GM21367 (cell line): ENCODE data around the gene XDH.

Experiments
- ATAC-seq: cut with Tn5 transposase; IDR thresholded peaks from one replicate; pipeline ENCODE4 v1.9.1; 2021; ENCODE audit not compliant: unreplicated experiment

Gene XDH

DNA sequence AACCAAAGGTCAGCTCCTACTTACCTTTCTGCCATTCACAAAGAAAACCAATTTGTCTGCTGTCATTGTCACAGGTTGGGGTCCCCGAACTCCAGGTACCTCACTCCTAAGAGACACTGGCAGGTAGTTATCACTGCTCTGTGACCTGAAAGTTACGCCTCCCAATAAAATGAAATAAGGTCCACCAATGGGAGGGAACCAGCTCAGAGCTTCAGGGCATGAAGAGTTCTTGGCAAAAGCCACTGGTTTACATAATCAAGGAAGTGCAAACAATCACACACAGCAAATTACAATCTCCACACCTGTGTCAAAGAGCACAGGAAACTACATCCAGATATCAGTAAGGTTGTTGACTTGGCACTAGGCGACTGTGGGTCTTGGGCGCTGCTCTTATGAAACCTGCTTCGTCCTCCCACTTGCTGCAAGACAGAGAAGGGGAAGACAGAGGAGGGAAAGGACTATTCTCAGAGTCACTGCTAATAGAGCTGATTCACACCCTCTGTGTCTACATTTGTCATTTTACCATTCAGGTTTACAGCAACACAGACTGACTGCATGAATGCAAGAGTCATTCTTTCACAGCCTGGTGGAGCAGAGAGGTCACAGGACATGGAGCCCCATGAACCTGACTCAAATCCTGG lies at the start of gene XDH:
Gene XDH, minus strand, starts transcription at position 142 of the 641 bp plus-strand sequence. Its CDS starts 76 bp downstream, at position 66.
- ATAC-seq = no peak

DNA sequence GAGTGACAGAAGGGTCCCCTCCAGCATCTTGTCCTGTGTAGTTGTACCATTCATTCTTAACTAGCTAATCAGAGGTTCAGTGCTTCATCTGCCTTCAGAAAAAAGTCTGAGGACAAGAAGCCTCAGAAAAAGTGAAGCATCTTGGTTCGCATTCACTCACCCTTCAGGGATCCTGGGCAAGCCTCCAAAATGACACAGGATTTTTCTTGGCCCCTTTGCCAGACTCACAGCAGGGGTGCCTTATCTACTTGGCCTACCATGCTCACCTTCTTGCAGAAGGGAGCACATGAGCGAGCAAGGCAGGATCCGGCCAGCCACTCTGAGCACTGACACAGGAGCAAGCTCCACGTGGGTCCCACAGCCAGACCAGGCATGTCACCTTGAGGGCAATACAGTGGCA lies 43.1 kb upstream of the XDH start:
- no peak for ATAC-seq

DNA sequence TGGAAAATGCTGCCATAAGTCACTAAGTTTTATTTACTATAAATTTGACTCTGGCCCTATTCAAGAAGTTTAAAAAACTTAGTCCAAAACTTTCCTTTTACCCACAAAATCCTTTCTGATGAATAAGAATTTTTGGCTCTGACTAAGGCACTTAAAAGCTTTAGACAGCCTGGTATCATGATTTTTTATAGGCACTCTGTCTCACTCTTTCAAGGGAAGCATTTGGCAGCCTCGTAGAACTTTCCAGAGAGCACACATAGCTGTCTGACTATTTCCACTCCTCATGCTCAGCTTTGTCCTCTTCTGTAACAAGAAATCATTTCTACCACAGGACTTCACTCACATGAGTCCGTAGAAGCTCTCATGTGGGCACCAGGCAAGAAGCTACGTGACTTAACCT lies 32.3 kb upstream of the XDH start:
- ATAC-seq = no peak

DNA sequence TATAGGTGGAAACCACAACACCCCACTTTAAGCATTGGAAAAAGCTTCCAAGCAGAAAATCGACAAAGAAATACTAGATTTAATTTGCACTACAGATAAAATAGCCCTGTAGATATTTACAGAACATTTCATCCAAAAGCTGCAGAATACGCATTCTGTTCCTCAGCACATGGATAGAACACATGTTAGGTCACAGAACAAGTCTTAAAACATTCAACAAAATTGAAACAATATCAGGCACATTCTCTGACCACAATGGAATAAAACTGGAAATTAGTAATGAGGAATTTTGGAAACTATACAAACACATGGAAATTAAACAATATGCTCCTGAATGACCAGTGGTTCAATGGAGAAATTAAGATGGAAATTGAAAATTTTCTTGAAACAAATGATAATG lies 27.8 kb upstream of the XDH start:
- ATAC-seq = no peak

DNA sequence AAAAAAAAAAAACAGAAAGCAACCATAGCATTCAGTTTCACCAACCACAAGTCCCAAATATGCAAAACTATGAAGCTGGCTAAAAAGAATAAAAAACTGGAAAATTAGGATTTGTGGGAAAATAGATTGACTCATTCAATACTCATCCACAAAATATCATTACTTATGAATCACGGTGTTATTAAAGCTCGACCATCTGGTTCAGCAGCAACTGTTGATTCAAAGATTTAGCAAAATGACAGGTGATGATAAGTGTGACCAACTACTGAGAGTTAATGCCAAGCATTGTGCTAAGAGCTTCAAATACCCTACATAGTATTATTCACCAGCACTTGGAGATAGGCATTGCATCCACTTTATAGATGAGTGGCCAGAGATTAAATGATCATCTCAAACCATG lies 26.2 kb upstream of the XDH start:
- no peak for ATAC-seq

DNA sequence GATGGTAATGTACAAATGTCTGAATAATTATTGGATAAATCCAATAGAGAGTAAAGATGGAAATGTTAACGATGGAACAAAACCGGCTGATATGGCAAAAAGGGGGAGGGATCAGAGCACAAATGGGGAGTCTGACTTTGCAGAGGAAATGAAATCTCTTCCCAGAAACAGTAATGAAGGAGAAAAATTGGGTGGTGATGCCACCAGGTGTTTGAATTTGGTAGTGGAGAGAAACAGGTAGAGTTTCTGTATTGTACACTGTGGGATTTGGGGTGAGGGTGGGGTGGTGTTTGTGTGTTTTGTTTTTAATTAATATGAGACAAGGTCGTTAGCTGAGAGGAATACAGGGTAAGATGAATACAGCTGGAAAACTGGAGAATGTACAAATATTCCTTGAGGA lies 20.4 kb upstream of the XDH start:
- ATAC-seq = no peak

DNA sequence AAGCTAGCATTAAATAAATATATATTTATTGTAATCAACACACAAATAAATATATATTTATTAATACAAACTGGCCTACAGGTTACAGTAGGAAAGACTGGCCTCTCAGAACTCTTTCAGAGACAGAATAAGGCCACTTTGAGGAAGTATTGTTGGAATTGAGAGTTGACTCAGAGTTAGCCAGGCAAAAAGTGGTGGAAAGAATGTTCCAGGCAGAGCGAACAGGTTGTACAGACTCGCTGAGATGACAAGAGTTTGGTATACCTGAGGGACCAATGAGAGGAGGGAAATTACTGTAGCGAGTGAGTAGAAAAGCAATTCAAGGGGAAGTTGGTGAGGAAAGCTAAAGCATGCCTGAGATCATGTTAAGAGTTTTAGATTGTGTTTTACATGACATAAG lies 19.0 kb upstream of the XDH start:
- no peak for ATAC-seq

DNA sequence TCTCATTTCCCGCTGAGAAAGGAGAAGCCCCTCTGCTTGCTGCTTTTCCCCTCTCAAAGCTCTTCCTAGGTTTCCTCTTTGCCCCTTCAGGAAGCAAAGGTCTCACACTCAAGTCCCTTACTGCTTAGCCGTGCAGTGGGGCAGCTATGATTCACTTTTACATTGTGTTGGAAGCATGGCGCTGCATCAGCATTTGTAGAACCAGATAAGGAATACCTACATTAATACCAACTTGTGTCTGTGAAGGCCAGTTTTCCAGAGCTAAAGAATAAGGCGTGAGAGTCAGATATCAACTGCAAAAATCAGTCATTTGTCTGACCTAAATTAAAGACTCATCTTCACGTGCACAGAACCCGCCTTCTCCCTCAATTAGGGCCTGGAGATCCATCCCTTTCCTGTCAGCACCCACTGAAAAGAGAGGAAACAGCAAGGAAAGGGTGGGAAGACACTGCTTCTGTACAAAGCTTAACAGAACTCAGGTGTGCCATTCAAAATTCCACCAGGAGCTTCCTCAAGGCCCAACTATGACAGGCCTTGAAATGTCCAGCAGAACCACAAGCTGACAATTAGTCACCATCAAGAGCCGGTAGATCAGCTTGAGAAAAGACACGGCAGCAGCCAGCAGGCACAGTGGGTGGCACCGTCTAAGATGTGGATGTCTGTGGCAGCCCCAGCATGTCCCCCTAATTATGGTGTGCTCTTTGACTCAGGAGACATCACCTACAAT lies 16.1 kb upstream of the XDH start:
- ATAC-seq = no peak

DNA sequence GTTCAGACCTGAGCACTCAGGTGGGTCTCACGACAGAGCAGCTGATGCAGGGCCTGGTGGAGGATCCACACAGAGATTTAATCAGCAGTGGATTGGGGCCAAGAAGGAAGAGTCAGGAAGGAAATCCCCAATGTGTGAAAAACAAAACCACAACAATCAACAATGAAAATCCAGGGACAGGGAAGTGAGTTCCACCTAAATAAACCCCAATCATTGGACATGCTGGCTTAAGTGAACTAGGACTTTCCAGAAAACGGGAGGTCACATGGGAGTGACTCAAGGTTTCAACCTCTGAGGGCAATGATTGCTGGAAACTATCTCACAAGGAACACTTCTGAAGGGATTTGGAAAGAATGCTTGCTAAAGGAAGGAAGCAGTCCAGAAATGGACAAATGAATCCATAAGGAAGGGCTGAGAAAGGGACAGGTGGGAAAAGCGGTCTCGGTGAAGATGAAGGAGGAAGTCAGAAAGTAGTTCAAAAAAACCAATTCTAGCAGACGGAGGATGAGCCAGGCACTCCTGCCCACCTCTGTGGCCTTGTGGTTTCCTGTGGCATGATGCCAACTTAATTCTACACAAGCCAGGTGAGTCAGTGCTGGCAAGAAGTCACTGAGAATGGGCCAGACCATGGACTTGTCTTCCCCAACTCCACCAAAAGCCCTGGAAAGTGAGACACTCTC lies 15.4 kb upstream of the XDH start:
- ATAC-seq = no peak

DNA sequence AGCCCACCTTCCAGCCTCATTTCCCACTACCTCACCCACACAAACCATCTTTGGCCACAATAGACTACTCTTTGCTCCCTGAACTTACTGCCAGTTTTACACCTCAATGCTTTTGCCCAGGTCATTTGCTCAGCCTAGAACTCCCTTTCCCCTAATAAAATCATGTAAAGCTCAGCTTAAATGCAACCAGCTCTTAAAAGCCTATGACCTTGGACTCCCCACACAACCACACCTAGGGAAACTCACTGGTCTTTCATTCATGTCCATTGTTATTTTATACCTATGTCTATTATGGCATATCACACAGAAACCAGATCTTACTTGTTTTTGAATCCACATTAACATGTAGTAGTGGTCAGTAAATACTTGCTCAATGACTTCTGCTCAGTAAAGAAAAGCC lies 14.5 kb upstream of the XDH start:
- no peak for ATAC-seq

DNA sequence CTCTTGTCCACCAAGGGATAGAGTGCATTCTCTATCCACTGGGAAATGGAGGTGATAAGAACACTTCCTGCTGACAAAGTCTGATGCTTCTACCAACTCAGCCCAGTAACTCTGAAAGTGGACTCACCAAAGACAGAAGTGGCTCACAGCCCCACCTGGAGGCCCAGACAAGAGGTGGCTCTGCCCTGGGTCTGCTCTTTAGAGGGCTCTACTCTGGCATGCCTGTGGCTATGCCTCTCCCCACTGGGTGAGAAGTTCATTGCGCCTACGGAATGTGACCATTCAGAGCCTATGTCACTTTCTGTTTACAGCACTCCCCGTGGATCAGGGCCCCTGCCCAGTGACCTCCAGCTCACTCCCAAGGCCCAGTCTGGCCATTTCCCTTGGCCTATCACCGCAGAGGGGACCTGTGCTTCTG lies 13.5 kb upstream of the XDH start:
- no peak for ATAC-seq

DNA sequence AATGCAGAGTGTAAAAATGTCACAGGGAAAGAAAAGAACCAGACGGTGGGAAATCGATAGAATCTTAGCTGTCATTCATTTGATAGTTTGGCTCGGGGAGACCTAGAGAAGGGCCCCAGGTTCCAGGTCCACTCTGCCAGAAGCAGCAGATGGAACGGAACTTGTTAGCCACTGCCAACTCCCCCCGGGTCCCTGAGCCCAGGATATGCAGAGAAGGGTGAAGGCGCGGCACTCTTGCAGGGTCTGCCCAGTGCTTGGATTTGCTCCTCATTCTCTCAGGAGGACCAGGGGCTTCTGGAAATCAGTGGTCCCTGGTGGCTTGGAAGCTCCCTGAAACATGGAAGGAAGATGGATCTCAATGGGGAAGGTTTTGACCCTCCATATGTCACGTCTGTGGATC lies 11.6 kb upstream of the XDH start:
- ATAC-seq = no peak

DNA sequence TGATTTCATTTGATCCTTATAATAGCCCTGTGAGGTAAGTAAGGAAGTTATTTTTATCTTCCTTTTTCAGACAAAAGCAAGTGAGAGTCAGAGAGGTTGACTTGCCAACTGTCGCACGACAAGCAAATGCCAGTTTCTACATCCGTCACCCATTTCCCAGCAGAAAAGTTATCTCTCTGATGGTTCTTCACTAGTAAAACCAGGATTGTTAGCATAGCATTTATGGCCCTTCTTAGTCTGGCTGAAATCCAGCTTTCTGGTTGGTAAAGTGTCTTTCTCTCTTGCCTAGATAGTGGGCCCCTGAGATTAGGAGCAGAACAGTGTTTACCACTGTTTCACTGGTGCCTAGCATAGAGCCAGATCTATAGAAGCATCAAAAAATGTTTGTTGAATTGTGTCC lies 7.1 kb upstream of the XDH start:
- no peak for ATAC-seq

DNA sequence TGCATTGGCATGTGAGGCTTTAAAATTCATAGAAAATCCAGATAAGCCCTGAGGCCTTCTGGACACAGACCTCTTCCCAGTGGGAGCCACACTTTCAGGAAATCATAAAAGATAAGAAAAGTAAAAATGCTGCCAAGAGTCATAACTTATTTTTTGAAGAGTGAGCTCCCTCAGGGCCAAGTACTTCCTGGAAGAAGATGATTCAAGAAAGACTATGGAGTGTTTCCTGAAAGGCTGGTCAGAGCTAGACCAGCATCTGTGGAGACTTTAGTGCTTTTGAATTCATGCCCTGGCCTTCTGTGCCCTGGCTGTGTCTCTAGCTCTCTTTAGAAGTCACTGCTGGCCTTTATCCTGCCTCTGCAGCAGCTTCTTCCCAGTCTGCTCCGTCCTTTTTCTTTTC lies 6.4 kb upstream of the XDH start:
- ATAC-seq = no peak

DNA sequence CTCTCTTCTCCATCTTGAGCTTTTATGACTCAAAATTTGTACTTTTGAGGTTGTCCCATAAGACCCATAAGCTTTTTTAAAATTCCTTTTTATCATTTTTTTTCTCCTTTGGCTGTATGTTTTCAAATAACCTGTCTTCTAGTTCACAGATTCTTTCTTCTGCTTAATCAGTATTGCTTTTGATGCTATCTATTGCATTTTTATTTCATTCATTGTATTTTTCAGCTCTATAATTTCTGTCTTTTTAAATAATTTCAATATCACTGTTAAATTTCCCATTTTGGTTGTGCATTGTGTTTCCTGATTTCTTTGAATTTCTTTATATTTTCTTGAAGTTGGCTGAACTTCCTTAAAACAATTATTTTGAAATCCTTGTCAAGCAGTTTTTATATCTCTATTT lies 4.8 kb upstream of the XDH start:
- no peak for ATAC-seq

DNA sequence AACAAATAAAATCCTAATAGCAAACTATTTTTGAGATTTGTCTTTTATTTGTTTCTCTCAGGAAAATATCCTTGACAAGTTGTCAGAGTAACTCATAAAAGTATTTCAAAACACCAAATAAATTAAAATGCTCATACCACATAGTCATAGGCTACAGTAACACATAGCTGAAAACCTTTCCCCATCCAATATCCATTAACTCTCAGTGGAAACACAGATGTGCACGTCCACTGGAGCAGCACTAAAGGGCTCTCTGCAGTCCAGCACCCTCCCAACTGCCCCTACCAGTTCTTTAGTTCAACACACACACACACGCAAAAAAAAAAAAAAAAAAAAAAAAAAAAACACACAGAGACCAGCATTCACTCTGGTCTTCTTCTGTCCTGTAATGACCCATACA lies 879 bp upstream of the XDH start:
- no peak for ATAC-seq

DNA sequence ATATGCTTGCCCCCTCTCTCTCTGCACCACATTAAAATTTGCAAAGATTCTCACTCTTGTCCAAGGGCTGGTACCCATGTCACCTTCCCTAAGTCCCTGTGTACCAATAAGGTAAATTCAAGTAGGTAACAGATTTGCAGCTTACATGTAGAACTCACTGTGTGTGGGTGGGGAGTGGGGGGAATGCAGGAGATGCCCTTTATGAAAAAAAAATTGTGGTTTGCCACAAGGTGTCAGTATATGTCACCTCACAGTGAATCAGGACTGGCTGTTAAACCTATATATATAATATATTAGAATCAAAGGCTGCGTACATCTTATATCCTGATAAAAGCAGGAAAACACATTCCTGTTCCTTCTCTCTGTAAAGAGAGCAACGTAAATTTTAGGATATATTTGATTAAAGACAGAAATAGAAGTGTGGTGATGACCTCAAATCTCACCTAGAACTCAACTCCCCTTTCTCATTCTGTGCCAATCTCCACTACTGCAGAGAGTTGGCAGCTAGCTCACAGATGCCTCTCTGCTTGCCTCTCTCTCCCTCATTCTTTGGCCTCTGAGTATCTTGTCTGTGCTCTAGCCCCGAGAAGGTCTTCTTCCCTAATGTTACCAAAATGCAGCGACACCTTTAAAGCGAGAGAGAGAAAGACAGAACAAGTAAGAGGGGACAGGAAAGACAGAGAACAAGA lies 536 bp downstream of the XDH start:
- no peak for ATAC-seq

DNA sequence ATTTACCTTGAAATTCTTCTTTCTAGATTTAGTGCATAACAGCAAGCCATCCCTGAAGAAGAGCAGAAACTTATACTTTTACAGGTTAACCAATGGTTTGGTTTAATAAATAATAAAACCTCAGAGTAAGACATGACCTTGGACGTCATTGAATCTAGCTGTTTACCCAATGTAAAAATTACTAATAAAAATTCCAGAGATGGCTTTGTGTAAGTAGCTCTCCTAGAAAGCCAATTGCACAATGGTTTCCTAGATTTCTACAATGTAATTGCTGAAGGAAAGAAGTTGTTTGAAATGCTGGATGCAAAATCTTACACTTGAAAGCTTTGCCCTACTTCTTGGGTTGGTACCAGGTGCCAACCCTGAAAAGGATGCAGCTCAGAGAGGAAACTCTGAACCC lies 1.5 kb downstream of the XDH start:
- no peak for ATAC-seq

DNA sequence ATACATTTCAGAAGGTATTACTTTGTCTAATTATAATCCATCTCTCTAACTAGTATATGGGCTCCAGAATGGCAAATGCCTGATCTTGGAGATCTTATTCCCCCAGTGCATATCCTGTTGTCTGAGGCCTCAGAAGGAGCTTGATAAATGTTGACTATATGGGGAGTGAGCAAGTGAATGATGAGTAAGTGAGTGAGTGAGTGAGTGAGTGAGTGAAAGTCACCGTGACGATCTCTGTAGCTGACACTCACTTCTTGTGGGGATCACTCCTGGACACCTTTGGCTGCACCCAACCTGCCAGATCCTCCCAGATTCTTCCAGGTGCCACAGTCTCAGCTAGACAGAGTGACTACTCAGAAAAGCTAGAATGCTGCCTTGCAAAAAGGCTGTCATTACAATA lies 2.8 kb downstream of the XDH start:
- ATAC-seq = no peak

DNA sequence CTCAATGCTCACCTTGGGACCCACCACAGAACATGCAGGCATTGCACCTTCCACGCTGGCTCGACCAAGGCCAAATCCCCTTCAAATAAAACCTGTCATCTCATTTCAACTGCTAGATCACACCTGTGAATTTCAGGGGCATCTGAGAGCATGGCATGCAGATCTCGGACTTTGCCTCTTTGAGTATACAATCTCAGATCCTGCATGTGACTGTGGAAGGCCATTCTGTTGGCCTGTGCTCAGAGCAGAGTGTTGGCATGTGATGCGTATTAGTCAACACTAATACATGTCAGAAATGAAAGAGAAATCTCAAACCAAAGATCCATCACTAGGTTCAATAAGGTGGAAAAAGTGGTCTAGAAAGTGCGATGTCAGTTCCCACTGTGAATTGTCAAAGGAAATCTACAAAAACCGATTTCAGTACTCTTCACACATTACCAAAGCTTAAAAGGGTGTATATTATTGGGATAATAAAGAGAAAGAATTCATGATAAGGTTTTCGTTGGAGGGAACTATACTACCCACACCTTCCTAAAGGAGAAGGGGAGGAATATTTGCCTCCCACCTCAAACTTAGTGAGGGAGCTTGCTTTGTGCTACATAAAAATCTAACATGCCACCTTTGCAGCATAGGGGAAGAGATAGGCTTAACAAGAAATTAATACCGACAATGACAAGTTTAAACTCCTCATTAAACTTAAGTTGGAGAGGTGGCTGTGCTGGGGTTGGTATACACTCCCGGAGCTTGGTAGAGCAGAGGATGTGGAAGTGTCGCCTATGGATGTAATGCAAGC lies 7.8 kb downstream of the XDH start:
- ATAC-seq = no peak

DNA sequence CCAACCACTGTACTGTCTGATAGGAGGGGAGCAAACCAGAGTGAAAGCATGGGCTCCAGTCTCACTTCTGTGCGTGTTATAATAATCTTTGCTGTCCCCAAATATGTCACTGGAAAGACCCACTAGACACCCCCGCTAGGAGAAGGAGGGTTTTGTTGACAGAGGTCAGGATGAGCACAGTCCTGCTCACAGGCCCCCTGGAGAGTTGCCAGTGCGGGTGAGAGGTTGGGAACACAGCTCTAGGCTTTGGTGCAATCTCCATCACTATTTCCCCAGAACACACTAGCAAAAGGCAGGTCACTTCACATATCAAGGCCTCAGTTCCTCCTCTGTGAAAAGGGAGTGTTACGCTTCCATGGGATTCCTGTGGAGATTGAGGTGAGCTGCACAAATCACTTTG lies 9.7 kb downstream of the XDH start:
- ATAC-seq = no peak
